GM23338 (cell line): ENCODE results near the gene PIEZO2. TPM values are rescaled to one million over a fixed set of nuclear protein-coding genes. Genes with fewer than 3 reads are reported as not detected.

Source experiments
- ATAC-seq: fragments of 200-7000 bp; cut with Tn5 transposase; 3 replicates; pipeline ENCODE4 v1.9.1; 2020
- DNase-seq: peaks from one replicate; pipeline ENCODE4 v3.0.0-alpha.2; 2015; ENCODE audit warnings: low spot score
- H2AFZ ChIP-seq: fragments of 200-600 bp; sonication (generic); 2 replicates; pipeline ENCODE4 v1.8.0; 2016; ENCODE audit warnings: antibody characterized with exemption, mild to moderate bottlenecking, moderate library complexity
- H3F3A ChIP-seq: fragments of 200-600 bp; sonication (generic); replicated peaks from 2 replicates; pipeline ENCODE4 v1.8.0; 2017; ENCODE audit warnings: antibody characterized with exemption, mixed run types, low read depth
- H3K27ac ChIP-seq: fragments of 200-600 bp; sonication (generic); 2 replicates; pipeline ENCODE4 v1.6.1; 2016; ENCODE audit warnings: low read depth
- H3K27me3 ChIP-seq: fragments of 200-600 bp; sonication (generic); 2 replicates; pipeline ENCODE4 v1.8.0; 2016; ENCODE audit warnings: mild to moderate bottlenecking, mixed run types, moderate library complexity; ENCODE audit not compliant: insufficient read depth
- H3K36me3 ChIP-seq: fragments of 200-600 bp; sonication (generic); 2 replicates; pipeline ENCODE4 v1.8.0; 2016; ENCODE audit warnings: mild to moderate bottlenecking; ENCODE audit not compliant: insufficient read depth
- H3K4me1 ChIP-seq: fragments of 200-600 bp; sonication (generic); 2 replicates; pipeline ENCODE4 v1.8.0; 2016; ENCODE audit warnings: mild to moderate bottlenecking, moderate library complexity; ENCODE audit not compliant: insufficient read depth
- H3K4me2 ChIP-seq: fragments of 200-600 bp; sonication (generic); 2 replicates; pipeline ENCODE4 v1.7.1; 2017; ENCODE audit warnings: mixed run types
- H3K4me3 ChIP-seq: fragments of 200-600 bp; sonication (generic); 2 replicates; pipeline ENCODE4 v1.6.1; 2016; ENCODE audit warnings: mixed run types
- H3K79me2 ChIP-seq: fragments of 200-600 bp; sonication (generic); replicated peaks from 2 replicates; pipeline ENCODE4 v1.8.0; 2017; ENCODE audit warnings: mild to moderate bottlenecking; ENCODE audit not compliant: insufficient read depth
- H3K9me2 ChIP-seq: fragments of 200-600 bp; sonication (generic); 2 replicates; pipeline ENCODE4 v1.8.0; 2017; ENCODE audit not compliant: insufficient read depth
- H4K20me1 ChIP-seq: fragments of 200-600 bp; sonication (generic); replicated peaks from 2 replicates; pipeline ENCODE4 v1.8.0; 2017; ENCODE audit warnings: mild to moderate bottlenecking; ENCODE audit not compliant: insufficient read depth
- H3K27ac Mint-ChIP-seq: 2 replicates; pipeline ENCODE4 v1.8.0; 2020; ENCODE audit warnings: inconsistent platforms, mild to moderate bottlenecking, moderate library complexity, mixed read lengths
- H3K27me3 Mint-ChIP-seq: 3 replicates; pipeline ENCODE4 v1.8.0; 2022; ENCODE audit warnings: low read depth, mild to moderate bottlenecking, moderate library complexity, mixed read lengths, inconsistent platforms; ENCODE audit not compliant: insufficient read depth, poor library complexity
- H3K36me3 Mint-ChIP-seq: 3 replicates; pipeline ENCODE4 v1.8.0; 2021; ENCODE audit warnings: low read depth, mild to moderate bottlenecking, inconsistent platforms, moderate library complexity, mixed read lengths
- H3K4me1 Mint-ChIP-seq: 3 replicates; pipeline ENCODE4 v1.8.0; 2020; ENCODE audit warnings: mild to moderate bottlenecking, inconsistent platforms, mixed read lengths
- H3K4me3 Mint-ChIP-seq: 3 replicates; pipeline ENCODE4 v1.8.0; 2021; ENCODE audit warnings: moderate library complexity, mild to moderate bottlenecking, inconsistent platforms, mixed read lengths
- H3K9me3 Mint-ChIP-seq: 3 replicates; pipeline ENCODE4 v1.8.0; 2020; ENCODE audit warnings: moderate library complexity, mild to moderate bottlenecking, inconsistent platforms, mixed read lengths
- EZH2 ChIP-seq: fragments of 200-600 bp; sonication (generic); IDR thresholded peaks from one replicate; pipeline ENCODE4 v1.8.0; 2017; ENCODE audit warnings: antibody characterized with exemption, mild to moderate bottlenecking, low read depth; ENCODE audit not compliant: unreplicated experiment
- EZH2phosphoT487 ChIP-seq: fragments of 200-600 bp; sonication (generic); IDR thresholded peaks from one replicate; pipeline ENCODE4 v1.8.1; 2018; ENCODE audit warnings: antibody characterized with exemption; ENCODE audit not compliant: unreplicated experiment
- REST ChIP-seq: IDR thresholded peaks from one replicate; pipeline ENCODE4 v1.6.1; 2018; ENCODE audit warnings: antibody characterized with exemption; ENCODE audit not compliant: unreplicated experiment
- polyA plus RNA-seq: library from polyadenylated mRNA; unstranded; fragments of >200 nt; fragmentation: Nextera tagmentation; extraction: Ambion mirVana; gene quantifications from 2 replicates; pipeline ENCODE4 v1.2.1, GENCODE V29; 2016
- total RNA-seq: library from RNA; depleted of rRNA; stranded (reverse); fragments of >200 nt; shearing (Covaris generic); gene quantifications from 2 replicates; pipeline ENCODE4 v1.2.3, GENCODE V29; 2014
- TF ChIP-seq, protein P1 (sequence below), 2 experiments: fragments of 200-600 bp in 1 of 2; sonication (generic) in 1 of 2; conservative IDR thresholded peaks; 2 replicates each; pipeline versions ENCODE4 v1.5.1 to v1.6.1; 2016 to 2017; ENCODE audit warnings: antibody characterized with exemption in 2 of 2, low read depth in 2 of 2, mild to moderate bottlenecking in 2 of 2, moderate library complexity in 1 of 2
- TF ChIP-seq, protein P2 (sequence below): IDR thresholded peaks from 2 replicates; pipeline ENCODE4 v1.6.1; 2016; ENCODE audit warnings: antibody characterized with exemption
- TF ChIP-seq, protein P3 (sequence below): fragments of 250-450 bp; sonication (Bioruptor Pico); IDR thresholded peaks from 2 replicates; pipeline ENCODE4 v1.5.0; 2020; ENCODE audit warnings: mild to moderate bottlenecking, moderate library complexity

The PIEZO2 gene
- total and polyA plus RNA-seq, 2 experiments from 2014 or later = 4.8 to 8.2 TPM

- peak overlapping the region; percentile 75; the same call in 1 of the 2 replicates for H2AFZ ChIP-seq
- Mint-ChIP-seq H3K36me3 (no peaks in the 10 kb centered on the region; the same call in 1 of the 3 replicates), H3K27ac (no peak overlapping the region), H3K27me3 (peaks cover 25% of the 10 kb centered on the region), H3K4me1 (peaks cover 48% of the 10 kb centered on the region), H3K9me3 (peaks cover 4% of the 10 kb centered on the region; the same call in 2 of the 3 replicates), H3K4me3 (peak overlapping the region; percentile 77)
- DNase-seq (peak; percentile 60), ATAC-seq (peak; percentile 15)
- no peak for TF ChIP-seq EZH2phosphoT487
- TF ChIP-seq, protein P1, sequence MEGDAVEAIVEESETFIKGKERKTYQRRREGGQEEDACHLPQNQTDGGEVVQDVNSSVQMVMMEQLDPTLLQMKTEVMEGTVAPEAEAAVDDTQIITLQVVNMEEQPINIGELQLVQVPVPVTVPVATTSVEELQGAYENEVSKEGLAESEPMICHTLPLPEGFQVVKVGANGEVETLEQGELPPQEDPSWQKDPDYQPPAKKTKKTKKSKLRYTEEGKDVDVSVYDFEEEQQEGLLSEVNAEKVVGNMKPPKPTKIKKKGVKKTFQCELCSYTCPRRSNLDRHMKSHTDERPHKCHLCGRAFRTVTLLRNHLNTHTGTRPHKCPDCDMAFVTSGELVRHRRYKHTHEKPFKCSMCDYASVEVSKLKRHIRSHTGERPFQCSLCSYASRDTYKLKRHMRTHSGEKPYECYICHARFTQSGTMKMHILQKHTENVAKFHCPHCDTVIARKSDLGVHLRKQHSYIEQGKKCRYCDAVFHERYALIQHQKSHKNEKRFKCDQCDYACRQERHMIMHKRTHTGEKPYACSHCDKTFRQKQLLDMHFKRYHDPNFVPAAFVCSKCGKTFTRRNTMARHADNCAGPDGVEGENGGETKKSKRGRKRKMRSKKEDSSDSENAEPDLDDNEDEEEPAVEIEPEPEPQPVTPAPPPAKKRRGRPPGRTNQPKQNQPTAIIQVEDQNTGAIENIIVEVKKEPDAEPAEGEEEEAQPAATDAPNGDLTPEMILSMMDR (conservative IDR thresholded peaks at IDR 0.05; ENCODE audit: low read depth in 2 of 2) = no peak
- TF ChIP-seq, protein P2, sequence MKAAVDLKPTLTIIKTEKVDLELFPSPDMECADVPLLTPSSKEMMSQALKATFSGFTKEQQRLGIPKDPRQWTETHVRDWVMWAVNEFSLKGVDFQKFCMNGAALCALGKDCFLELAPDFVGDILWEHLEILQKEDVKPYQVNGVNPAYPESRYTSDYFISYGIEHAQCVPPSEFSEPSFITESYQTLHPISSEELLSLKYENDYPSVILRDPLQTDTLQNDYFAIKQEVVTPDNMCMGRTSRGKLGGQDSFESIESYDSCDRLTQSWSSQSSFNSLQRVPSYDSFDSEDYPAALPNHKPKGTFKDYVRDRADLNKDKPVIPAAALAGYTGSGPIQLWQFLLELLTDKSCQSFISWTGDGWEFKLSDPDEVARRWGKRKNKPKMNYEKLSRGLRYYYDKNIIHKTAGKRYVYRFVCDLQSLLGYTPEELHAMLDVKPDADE = no peak
- TF ChIP-seq, protein P3, sequence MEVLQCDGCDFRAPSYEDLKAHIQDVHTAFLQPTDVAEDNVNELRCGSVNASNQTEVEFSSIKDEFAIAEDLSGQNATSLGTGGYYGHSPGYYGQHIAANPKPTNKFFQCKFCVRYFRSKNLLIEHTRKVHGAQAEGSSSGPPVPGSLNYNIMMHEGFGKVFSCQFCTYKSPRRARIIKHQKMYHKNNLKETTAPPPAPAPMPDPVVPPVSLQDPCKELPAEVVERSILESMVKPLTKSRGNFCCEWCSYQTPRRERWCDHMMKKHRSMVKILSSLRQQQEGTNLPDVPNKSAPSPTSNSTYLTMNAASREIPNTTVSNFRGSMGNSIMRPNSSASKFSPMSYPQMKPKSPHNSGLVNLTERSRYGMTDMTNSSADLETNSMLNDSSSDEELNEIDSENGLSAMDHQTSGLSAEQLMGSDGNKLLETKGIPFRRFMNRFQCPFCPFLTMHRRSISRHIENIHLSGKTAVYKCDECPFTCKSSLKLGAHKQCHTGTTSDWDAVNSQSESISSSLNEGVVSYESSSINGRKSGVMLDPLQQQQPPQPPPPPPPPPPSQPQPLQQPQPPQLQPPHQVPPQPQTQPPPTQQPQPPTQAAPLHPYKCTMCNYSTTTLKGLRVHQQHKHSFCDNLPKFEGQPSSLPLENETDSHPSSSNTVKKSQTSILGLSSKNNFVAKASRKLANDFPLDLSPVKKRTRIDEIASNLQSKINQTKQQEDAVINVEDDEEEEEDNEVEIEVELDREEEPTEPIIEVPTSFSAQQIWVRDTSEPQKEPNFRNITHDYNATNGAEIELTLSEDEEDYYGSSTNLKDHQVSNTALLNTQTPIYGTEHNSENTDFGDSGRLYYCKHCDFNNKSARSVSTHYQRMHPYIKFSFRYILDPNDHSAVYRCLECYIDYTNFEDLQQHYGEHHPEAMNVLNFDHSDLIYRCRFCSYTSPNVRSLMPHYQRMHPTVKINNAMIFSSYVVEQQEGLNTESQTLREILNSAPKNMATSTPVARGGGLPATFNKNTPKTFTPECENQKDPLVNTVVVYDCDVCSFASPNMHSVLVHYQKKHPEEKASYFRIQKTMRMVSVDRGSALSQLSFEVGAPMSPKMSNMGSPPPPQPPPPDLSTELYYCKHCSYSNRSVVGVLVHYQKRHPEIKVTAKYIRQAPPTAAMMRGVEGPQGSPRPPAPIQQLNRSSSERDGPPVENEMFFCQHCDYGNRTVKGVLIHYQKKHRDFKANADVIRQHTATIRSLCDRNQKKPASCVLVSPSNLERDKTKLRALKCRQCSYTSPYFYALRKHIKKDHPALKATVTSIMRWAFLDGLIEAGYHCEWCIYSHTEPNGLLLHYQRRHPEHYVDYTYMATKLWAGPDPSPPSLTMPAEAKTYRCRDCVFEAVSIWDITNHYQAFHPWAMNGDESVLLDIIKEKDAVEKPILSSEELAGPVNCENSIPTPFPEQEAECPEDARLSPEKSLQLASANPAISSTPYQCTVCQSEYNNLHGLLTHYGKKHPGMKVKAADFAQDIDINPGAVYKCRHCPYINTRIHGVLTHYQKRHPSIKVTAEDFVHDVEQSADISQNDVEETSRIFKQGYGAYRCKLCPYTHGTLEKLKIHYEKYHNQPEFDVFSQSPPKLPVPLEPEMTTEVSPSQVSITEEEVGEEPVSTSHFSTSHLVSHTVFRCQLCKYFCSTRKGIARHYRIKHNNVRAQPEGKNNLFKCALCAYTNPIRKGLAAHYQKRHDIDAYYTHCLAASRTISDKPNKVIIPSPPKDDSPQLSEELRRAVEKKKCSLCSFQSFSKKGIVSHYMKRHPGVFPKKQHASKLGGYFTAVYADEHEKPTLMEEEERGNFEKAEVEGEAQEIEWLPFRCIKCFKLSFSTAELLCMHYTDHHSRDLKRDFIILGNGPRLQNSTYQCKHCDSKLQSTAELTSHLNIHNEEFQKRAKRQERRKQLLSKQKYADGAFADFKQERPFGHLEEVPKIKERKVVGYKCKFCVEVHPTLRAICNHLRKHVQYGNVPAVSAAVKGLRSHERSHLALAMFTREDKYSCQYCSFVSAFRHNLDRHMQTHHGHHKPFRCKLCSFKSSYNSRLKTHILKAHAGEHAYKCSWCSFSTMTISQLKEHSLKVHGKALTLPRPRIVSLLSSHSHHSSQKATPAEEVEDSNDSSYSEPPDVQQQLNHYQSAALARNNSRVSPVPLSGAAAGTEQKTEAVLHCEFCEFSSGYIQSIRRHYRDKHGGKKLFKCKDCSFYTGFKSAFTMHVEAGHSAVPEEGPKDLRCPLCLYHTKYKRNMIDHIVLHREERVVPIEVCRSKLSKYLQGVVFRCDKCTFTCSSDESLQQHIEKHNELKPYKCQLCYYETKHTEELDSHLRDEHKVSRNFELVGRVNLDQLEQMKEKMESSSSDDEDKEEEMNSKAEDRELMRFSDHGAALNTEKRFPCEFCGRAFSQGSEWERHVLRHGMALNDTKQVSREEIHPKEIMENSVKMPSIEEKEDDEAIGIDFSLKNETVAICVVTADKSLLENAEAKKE (CRISPR knock-in tag) = no peak
- peak; percentile 41 for TF ChIP-seq EZH2
- no peak for TF ChIP-seq REST
- H3K27ac ChIP-seq = no peak overlapping the region
- H3K36me3 ChIP-seq = no peaks in the 10 kb centered on the region
- H3K79me2 ChIP-seq = no peaks in the 10 kb centered on the region
- H3K4me1 ChIP-seq = peaks cover 37% of the 10 kb centered on the region
- peaks cover 62% of the 10 kb centered on the region for H3K27me3 ChIP-seq
- no peaks in the 10 kb centered on the region for H3F3A ChIP-seq
- peak overlapping the region; percentile 86 for H3K4me2 ChIP-seq
- peak overlapping the region; percentile 65 for H3K4me3 ChIP-seq
- H3K9me2 ChIP-seq = no peaks in the 10 kb centered on the region
- no peaks in the 10 kb centered on the region for H4K20me1 ChIP-seq
Observed at GRCh38 chr18:11148680-11149440, 509 bp downstream of the PIEZO2 start.
